KOPT-K1 (cell line): Measurements from ENCODE around the gene MYH15.

Experiments
- H3K27ac ChIP-seq: fragments of 200-600 bp; sonication (generic); 2 replicates; pipeline ENCODE4 v1.5.1; 2016; ENCODE audit warnings: antibody characterized with exemption, mild to moderate bottlenecking, low read depth, low read length; ENCODE audit not compliant: poor library complexity, severe bottlenecking
- H3K36me3 ChIP-seq: fragments of 200-600 bp; sonication (generic); 2 replicates; pipeline ENCODE4 v1.5.1; 2017; ENCODE audit warnings: antibody characterized with exemption, mild to moderate bottlenecking, low read length, moderate library complexity; ENCODE audit not compliant: insufficient read depth
- H3K9me3 ChIP-seq: fragments of 200-600 bp; sonication (generic); 2 replicates; pipeline ENCODE4 v1.5.1; 2017; ENCODE audit warnings: antibody characterized with exemption, low read length, mild to moderate bottlenecking; ENCODE audit not compliant: insufficient read depth, poor library complexity, severe bottlenecking

Gene MYH15

DNA sequence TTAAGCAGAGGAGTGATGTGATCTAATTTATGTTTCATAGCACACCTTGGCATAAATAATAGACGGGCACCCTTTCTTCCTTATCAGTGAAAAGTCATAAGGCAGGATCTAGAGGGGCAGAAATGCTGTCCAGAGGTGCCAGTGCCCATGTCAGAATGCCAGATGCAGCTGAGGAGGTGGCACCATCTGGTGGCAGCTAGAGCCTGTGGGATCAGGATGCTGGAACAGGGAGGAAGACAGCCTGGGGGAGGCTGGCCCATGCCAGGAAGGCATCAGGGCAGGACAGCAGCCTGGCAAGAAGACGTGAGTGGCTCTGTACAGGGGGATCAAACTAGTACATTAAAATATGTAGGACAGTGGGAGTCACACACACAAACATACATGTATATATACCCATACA, 16.5 kb downstream of the MYH15 start:
- no peaks in the 10 kb centered on the region for H3K9me3 ChIP-seq
- H3K27ac ChIP-seq = no peak overlapping the region
- H3K36me3 ChIP-seq = no peaks in the 10 kb centered on the region

DNA sequence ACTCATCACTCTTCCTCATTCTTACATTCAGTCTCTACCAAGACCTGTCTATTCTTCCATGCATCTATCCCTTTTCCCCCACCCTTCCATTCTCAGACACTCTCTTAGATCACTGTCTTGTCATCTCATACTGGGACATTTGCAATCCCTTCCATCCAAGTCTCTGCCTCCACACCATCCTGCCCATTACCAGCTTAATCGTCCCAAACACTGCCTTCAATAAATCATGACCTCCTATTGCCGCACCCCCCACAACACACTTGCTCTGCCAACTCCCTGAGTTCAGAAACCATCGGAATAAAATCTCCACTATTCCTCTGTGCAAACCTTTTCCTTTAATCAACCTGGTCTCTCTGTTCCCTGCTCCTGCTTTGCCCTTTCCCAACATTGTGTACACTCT, 18.9 kb downstream of the MYH15 start:
- no peaks in the 10 kb centered on the region for H3K36me3 ChIP-seq
- H3K27ac ChIP-seq = no peak overlapping the region
- H3K9me3 ChIP-seq = no peaks in the 10 kb centered on the region

DNA sequence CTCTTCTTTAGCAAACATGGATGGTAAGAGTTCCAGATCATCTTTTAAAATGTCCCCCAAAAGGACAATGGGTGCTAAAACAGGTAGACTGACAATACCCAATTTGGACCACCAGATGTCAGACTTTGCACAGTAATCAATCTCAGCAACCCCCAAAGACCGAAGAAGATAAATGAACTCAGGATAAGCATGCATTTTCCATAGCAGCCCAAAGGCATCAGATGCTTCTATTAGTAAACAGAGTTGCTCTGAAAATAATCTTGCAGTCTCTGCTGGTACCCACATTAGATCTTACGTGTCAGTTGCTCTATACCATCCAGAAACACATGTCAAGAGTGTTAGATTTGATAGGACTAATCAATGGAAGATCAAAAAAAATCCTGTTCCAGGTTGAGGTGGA, 20.6 kb downstream of the MYH15 start:
- H3K27ac ChIP-seq = no peak overlapping the region
- no peaks in the 10 kb centered on the region for H3K36me3 ChIP-seq
- no peaks in the 10 kb centered on the region for H3K9me3 ChIP-seq

DNA sequence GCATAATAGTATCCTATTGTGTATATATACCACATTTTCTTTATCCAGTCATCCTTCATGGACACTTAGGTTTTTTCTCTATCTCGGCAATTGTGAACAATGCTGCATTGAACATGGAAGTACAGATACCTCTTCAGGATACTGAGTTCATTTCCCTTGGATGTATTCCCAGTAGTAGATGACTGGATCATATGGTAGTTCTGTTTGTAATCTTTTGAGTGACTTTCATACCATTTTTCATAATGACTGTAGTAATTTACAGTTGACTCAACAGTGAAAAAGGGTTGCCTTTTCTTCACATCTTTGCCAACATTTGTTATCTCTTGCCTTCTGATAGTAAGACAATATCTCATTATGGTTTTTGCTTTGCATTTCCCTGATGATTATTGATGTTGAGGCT, 21.8 kb downstream of the MYH15 start:
- H3K36me3 ChIP-seq = no peaks in the 10 kb centered on the region
- H3K9me3 ChIP-seq = no peaks in the 10 kb centered on the region
- H3K27ac ChIP-seq = no peak overlapping the region

DNA sequence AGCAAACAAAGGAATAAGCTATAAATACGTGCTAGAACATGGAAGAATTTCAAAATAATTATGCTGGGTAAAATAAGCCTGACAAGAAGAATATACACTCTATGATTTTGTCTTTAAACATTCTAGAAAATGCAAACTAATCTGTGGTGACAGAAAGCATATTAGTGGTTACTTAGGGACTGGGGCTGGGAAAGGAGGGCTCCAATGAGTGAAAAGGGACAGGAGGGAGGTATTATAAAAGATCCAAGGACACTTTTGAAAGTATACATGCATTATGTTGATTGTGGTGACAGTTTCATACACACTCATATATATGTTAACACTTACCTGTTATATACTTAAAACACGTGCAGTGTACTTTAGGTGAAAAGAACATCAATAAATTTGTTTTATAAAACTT, 23.0 kb downstream of the MYH15 start:
- Histone ChIP-seq H3K9me3 (no peaks in the 10 kb centered on the region), H3K36me3 (no peaks in the 10 kb centered on the region), H3K27ac (no peak overlapping the region)

DNA sequence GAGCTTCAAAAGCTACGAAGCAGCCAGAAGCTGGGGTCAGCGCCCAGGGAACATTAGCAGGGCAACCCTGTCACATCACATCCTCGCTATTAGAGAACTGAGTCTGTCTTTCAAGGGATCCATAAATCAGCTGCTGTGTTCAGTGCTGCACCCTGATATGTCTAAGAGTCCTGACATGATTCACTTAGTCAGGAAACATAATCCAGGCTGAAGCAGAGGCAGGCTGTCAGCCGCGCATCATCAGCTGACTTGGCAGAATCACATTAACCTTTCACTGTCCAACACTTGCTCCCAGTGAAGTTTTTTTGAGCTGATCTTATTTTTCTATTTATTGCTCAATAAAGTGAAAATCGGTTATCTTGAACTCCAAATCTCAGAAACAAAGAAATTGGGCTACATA, 23.5 kb downstream of the MYH15 start:
- H3K36me3 ChIP-seq = no peaks in the 10 kb centered on the region
- H3K27ac ChIP-seq = no peak overlapping the region
- H3K9me3 ChIP-seq = no peaks in the 10 kb centered on the region

DNA sequence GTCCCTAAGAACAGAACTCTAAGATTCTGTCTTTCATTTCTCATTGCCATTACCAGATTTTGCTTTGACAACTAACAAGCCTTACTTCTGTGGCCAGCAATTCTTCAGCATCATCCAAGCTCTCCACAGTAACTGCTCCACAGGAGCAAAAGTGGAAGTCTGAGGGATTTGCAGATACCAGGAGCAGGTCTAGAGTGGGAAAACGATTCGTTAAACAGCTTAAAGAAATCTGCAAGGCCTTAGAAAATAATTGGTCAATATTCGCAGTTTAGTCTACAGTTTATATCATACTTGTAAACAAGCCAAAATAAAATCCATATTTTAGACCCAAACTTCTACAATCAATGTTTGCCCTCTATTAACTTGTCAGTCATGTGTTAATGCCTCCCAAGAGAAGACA, 24.1 kb downstream of the MYH15 start:
- H3K27ac ChIP-seq = no peak overlapping the region
- H3K9me3 ChIP-seq = no peaks in the 10 kb centered on the region
- no peaks in the 10 kb centered on the region for H3K36me3 ChIP-seq

DNA sequence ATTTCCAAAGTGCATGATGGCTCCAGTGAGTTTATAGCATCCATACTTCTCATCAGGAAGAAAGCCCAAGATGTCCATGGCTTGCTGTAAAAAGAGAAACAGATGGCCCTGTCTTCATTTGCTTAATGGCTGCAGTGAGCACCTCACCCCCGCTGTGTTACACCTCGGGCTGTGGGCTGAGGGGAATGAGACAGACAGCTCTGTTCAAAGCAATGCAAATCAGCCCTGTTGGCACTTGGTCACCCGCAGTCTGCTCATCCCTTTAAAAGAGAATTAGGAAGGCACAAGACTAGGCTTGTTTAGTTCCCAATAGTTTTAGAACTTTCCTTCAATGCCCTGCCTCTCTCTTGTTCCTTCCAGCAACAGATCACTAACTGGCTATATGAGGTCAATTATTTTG, 25.2 kb downstream of the MYH15 start:
- Histone ChIP-seq H3K27ac (no peak overlapping the region), H3K9me3 (no peaks in the 10 kb centered on the region), H3K36me3 (no peaks in the 10 kb centered on the region)

DNA sequence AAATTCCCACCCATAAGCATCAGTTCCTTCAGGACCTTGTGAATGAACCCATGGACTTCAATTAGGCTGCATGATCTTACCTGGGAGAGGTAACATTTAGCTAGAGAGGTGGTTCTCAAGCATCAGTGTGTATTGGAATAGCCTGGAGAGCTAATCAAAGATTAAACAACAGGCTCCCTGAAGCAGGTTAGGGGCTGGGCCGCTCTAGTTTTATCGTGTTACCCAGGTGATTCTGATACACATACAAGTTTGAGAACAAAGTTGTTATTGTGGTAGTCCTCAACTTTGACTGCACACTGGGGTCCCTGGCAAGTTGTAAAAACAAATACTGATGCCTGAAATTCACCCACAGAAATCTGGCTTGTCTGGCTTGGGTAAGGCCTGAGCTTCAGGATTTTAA, 31.2 kb downstream of the MYH15 start:
- Histone ChIP-seq H3K9me3 (no peaks in the 10 kb centered on the region), H3K36me3 (no peaks in the 10 kb centered on the region), H3K27ac (no peak overlapping the region)

DNA sequence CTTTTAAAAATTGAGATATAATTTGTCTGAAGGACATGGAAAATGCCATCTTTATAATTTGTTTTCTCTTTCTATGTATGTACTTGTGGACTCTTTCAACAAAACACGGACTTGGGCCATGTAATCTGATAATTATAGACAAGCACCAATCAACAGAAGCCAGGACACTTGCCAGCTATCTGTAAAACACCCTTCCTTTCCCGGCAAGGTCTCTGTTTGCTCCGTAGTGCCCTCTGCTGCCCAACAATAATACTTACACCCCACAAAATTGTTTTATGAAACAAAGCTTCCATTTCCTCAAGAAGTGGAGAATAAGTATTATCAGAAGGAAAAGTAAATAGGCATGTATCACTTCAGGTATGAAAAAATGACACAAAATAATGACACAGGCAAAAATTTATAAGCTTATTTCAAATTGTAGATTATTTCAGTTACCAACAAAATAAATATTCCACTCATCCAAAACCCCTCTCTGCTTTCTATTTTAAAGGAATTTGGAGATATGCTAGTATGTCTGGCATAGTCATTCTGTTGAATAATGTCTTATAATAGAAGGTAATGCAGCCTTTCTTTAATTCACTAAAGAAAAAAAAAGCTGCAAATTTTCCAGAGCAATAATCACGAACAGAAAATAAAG, 32.8 kb downstream of the MYH15 start:
- Histone ChIP-seq H3K27ac (no peak overlapping the region), H3K36me3 (no peaks in the 10 kb centered on the region), H3K9me3 (no peaks in the 10 kb centered on the region)

DNA sequence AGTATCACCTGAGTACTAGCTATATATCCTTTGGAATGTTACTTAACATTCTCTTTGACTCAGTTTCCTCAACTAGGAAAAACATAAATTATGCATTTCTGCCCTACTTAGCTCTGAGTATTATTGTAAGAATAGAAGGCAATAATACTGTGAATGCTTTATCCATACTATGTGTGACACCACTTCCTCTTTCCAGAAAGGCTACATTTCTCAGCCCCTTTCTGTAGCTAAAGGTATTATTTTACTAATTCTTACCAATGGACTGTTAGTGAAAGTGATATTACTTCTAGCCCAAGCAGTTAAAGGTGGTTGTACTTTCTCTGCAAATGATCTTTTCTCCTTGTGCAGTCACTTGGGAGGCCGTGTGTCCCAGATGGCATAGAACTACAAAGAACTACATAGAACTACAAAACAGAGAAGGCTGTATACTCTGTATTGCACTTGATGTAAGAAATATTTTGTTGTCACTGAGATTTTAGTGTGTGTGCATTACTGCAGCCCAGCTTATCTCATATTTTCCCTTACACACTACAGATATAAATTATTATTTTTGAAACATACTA, 35.1 kb downstream of the MYH15 start:
- Histone ChIP-seq H3K27ac (no peak overlapping the region), H3K9me3 (no peaks in the 10 kb centered on the region), H3K36me3 (no peaks in the 10 kb centered on the region)

DNA sequence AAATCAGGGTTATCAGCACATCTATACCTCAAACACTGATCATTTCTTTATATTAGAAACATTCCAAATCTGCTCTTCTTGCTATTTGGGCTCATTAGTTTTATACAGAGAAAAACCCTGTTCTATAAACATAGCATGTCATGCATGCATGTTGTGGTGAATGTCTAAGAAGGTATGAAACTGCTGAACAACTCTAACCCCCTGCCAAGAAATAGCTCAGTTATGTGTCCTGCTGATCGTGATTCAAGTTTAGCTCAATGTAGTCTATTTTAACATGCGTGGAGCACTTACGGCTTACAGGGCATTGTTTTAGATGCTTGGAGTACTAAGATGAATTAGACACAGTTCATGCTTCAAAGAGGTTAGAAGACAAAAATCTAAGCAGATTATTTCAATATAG, 35.8 kb downstream of the MYH15 start:
- H3K9me3 ChIP-seq = no peaks in the 10 kb centered on the region

DNA sequence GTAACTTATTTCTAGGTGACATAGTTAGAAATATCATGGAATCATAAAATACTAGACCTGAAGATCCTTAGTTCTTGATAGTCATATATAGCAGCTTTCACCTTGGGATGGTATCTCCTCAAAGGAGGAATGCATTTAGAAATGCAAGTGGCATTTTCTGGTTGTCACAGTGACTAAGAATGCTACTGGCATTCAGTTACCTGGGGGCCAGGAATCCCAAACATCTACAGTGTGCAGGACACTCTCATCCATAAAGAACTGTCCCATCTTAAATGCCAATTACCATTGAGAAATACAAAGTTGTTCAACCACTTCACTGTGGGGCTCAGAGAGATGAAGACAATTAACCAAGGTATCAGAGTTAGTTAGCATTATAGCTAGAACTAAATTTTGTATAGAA, 36.7 kb downstream of the MYH15 start:
- Histone ChIP-seq H3K36me3 (no peaks in the 10 kb centered on the region), H3K27ac (no peak overlapping the region)

More for the DNA sequence above, 35.8 kb downstream of the MYH15 start:
- H3K27ac ChIP-seq = no peak overlapping the region
- no peaks in the 10 kb centered on the region for H3K36me3 ChIP-seq

DNA sequence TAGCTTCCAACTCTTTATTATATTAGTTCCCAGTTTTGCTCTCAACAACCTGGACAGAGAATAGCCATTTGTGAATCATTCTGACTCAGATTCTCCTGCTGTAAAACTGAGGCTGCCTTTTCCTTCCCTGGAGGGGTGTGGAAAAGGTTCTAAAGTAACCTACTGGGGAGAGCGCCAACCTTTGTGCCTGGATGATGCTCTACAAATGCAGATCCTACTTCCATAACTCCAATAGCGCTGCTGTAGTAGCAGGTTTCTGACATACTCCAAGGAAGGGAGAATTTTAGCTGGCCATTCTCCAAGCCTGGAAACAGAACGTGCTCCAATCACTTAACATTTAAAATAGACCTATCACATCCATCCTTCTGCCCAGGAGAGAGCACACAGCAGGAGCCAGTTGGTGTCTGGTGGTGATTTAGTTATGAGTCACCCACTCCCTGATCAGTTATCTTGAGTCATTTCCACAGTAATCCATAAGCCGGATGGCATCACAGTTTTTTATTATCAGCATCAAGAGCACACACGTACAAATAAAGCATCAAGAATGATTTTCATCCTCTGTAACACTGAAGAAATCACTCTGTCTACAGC, 38.3 kb downstream of the MYH15 start:
- Histone ChIP-seq H3K36me3 (no peaks in the 10 kb centered on the region), H3K27ac (no peak overlapping the region), H3K9me3 (no peaks in the 10 kb centered on the region)

More for the DNA sequence above, 36.7 kb downstream of the MYH15 start:
- no peaks in the 10 kb centered on the region for H3K9me3 ChIP-seq

DNA sequence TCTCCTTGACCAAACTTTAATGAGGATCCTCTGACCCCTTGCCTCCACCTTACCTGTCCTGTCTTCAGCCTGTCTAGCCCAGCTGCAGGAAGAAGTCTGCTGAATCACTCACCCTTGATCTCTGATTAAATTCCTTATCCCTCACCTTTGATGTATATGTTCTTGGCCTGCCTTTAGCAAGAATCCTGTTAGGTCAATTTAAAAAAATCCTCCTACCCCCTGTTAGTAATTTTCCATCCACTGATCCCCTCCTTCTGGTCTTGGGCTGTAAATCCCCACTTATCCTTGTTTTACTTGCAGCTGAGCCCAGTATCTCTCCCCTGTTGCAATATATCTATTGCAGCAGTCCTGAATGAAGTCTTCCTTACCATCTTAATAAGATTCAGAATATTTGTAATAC, 39.0 kb downstream of the MYH15 start:
- no peak overlapping the region for H3K27ac ChIP-seq
- no peaks in the 10 kb centered on the region for H3K9me3 ChIP-seq
- H3K36me3 ChIP-seq = no peaks in the 10 kb centered on the region

DNA sequence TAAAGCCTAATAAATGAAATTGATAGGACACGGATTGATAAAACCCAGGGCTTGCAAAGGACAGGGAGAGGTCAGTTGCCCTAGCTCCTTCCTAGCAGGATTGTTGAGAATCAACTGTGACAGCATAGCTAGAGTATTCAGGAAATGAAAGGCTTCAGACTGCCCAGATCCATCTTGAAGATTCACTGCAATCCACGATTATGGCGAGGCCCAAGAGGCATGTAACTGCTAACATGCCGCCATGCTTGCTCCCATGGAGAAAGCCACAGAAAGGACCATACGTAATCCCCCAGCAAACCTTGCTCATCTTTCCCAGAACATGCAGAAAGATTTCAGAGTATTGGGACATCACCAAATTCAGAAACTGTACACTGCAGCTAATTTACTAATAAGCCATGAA, 41.3 kb downstream of the MYH15 start:
- Histone ChIP-seq H3K27ac (no peak overlapping the region), H3K9me3 (no peaks in the 10 kb centered on the region), H3K36me3 (no peaks in the 10 kb centered on the region)
